ENCODE measurements around the gene VARS1.

VARS1 gene

GRCh38 chr6:31784098-31784925 is 11.2 kb downstream of the VARS1 start:
- Histone ChIP-seq H3K4me3 (ENCODE audit: low read length) (no peak overlapping the region), H3K79me2 (ENCODE audit: low read length) (no peaks in the 10 kb centered on the region; the same call in 1 of the 2 replicates), H3K9me3 (ENCODE audit: insufficient read depth, low read length) (no peaks in the 10 kb centered on the region), H2AFZ (ENCODE audit: low read depth, low read length) (no peak overlapping the region), H3K4me1 (ENCODE audit: low read length) (peaks cover 6% of the 10 kb centered on the region), H3K36me3 (replicated peaks; ENCODE audit: low read depth, low read length) (peaks cover 22% of the 10 kb centered on the region), H3K27me3 (ENCODE audit: low read depth, low read length) (no peaks in the 10 kb centered on the region), H3K9ac (ENCODE audit: low read length) (no peak overlapping the region), H3K4me2 (ENCODE audit: low read length) (no peak overlapping the region), H4K20me1 (ENCODE audit: insufficient read depth, low read length) (no peaks in the 10 kb centered on the region), H3K27ac (ENCODE audit: low read length) (no peak overlapping the region)
- TF ChIP-seq EZH2phosphoT487 (IDR thresholded peaks at IDR 0.05; ENCODE audit: low read depth), result no peak
- no peak for TF ChIP-seq CTCF (IDR thresholded peaks at IDR 0.05; ENCODE audit: low read depth, low read length)

GRCh38 chr6:31782126-31782855 is 13.3 kb downstream of the VARS1 start:
- Histone ChIP-seq H3K27me3 (ENCODE audit: low read depth, low read length) (no peaks in the 10 kb centered on the region), H3K9me3 (ENCODE audit: insufficient read depth, low read length) (no peaks in the 10 kb centered on the region), H4K20me1 (ENCODE audit: insufficient read depth, low read length) (no peaks in the 10 kb centered on the region), H3K36me3 (replicated peaks; ENCODE audit: low read depth, low read length) (peaks cover 22% of the 10 kb centered on the region), H3K9ac (ENCODE audit: low read length) (no peak overlapping the region), H3K4me3 (ENCODE audit: low read length) (no peak overlapping the region), H3K27ac (ENCODE audit: low read length) (no peak overlapping the region), H3K4me2 (ENCODE audit: low read length) (no peak overlapping the region), H3K4me1 (ENCODE audit: low read length) (peaks cover 2% of the 10 kb centered on the region), H3K79me2 (ENCODE audit: low read length) (no peaks in the 10 kb centered on the region), H2AFZ (ENCODE audit: low read depth, low read length) (no peak overlapping the region)
- TF ChIP-seq CTCF (IDR thresholded peaks at IDR 0.05; ENCODE audit: low read depth, low read length), result no peak
- TF ChIP-seq EZH2phosphoT487 (IDR thresholded peaks at IDR 0.05; ENCODE audit: low read depth), result no peak

- H3K4me1 ChIP-seq (ENCODE audit: low read length), result peaks cover 7% of the 10 kb centered on the region
- no peak overlapping the region for H3K4me2 ChIP-seq (ENCODE audit: low read length)
- H3K79me2 ChIP-seq (ENCODE audit: low read length), result no peaks in the 10 kb centered on the region
- no peak for TF ChIP-seq EZH2phosphoT487 (IDR thresholded peaks at IDR 0.05; ENCODE audit: low read depth)
- no peak for TF ChIP-seq CTCF (IDR thresholded peaks at IDR 0.05; ENCODE audit: low read depth, low read length)
- no peak overlapping the region for H2AFZ ChIP-seq (ENCODE audit: low read depth, low read length)
- peaks cover 22% of the 10 kb centered on the region for H3K36me3 ChIP-seq (replicated peaks; ENCODE audit: low read depth, low read length)
- H3K9me3 ChIP-seq (ENCODE audit: insufficient read depth, low read length), result no peaks in the 10 kb centered on the region
- no peaks in the 10 kb centered on the region for H4K20me1 ChIP-seq (ENCODE audit: insufficient read depth, low read length)
- H3K27me3 ChIP-seq (ENCODE audit: low read depth, low read length), result no peaks in the 10 kb centered on the region
- H3K27ac ChIP-seq (ENCODE audit: low read length), result no peak overlapping the region
- no peak overlapping the region for H3K9ac ChIP-seq (ENCODE audit: low read length)
- H3K4me3 ChIP-seq (ENCODE audit: low read length), result no peak overlapping the region
Measured at GRCh38 chr6:31781244-31782125, 14.1 kb downstream of the VARS1 start.
